NCI-H2171 treated with DMSO at 0.1 percent for 48 hours (cell line): ENCODE data around the gene NHEJ1.
A peak's percentile ranks its signal among the peaks of the same experiment; 100 is the strongest.

Experiments used
- DNase-seq: peaks from one replicate; lab custom pipeline; 2025; lab: John Stamatoyannopoulos, UW

Gene NHEJ1

GRCh38 chr2:219057709-219058540, 102.7 kb downstream of the NHEJ1 start:
- DNase-seq = peak; percentile 64

GRCh38 chr2:219056896-219057708, 103.5 kb downstream of the NHEJ1 start:
- DNase-seq = no peak

GRCh38 chr2:219056176-219056895, 104.3 kb downstream of the NHEJ1 start:
- DNase-seq = no peak

GRCh38 chr2:219054956-219055903, 105.4 kb downstream of the NHEJ1 start:
- DNase-seq = no peak

- DNase-seq = no peak
These were observed 111.3 kb downstream of the NHEJ1 start for GRCh38 chr2:219049282-219049681.

- DNase-seq = no peak
These were observed 114.6 kb downstream of the NHEJ1 start for GRCh38 chr2:219045937-219046550.

- DNase-seq = no peak
These were observed 117.9 kb downstream of the NHEJ1 start for GRCh38 chr2:219042750-219043149.

GRCh38 chr2:219042157-219042556, 118.5 kb downstream of the NHEJ1 start:
- DNase-seq = no peak

- peak; percentile 8 for DNase-seq
These were observed 119.4 kb downstream of the NHEJ1 start, which contains the start of gene CFAP65 for GRCh38 chr2:219041252-219041651. TSS of gene CFAP65 (minus strand) at chr2:219041516. CDS start at chr2:219039048, 2,468 bp downstream.

GRCh38 chr2:219038600-219038999, 122.0 kb downstream of the NHEJ1 start:
- DNase-seq = no peak

- no peak for DNase-seq
These were observed 122.7 kb downstream of the NHEJ1 start for GRCh38 chr2:219037783-219038499.

GRCh38 chr2:219035942-219036341, 124.7 kb downstream of the NHEJ1 start:
- no peak for DNase-seq

- no peak for DNase-seq
These were observed 125.8 kb downstream of the NHEJ1 start for GRCh38 chr2:219034823-219035222.

GRCh38 chr2:219032051-219032745, 128.4 kb downstream of the NHEJ1 start:
- DNase-seq = no peak

GRCh38 chr2:219031005-219031738, 129.4 kb downstream of the NHEJ1 start:
- no peak for DNase-seq

GRCh38 chr2:219030177-219030940, 130.3 kb downstream of the NHEJ1 start:
- DNase-seq = no peak

GRCh38 chr2:219029829-219030165, 130.8 kb downstream of the NHEJ1 start:
- DNase-seq = peak; percentile 68
